Lower leg skin (tissue), 4 donors: ENCODE measurements around the gene FAM9B. TPM values are rescaled to one million over a fixed set of nuclear protein-coding genes. Genes with fewer than 3 reads are reported as not detected.

Experiments
- DNase-seq, 2 donors: peaks; one replicate each; pipeline ENCODE4 v3.0.0-alpha.2; 2019; ENCODE audit warnings: low spot score in 2 of 2
- H3K4me3 ChIP-seq: fragments of 200-600 bp; sonication (generic); 2 replicates; pipeline ENCODE4 v1.5.1; 2017; ENCODE audit warnings: mild to moderate bottlenecking, low read depth; ENCODE audit not compliant: poor library complexity, severe bottlenecking
- CTCF ChIP-seq, 3 donors: fragments of 450-650 bp; IDR thresholded peaks; one replicate each; pipeline ENCODE4 v1.5.1; 2016; ENCODE audit warnings: antibody characterized with exemption in 3 of 3, mild to moderate bottlenecking in 3 of 3, moderate library complexity in 2 of 3
- POLR2A ChIP-seq, 2 donors: fragments of 450-650 bp; IDR thresholded peaks; one replicate each; pipeline ENCODE4 v1.6.1; 2016 to 2017; ENCODE audit warnings: antibody characterized with exemption in 2 of 2, mild to moderate bottlenecking in 1 of 2, moderate library complexity in 1 of 2
- WGBS, 2 donors: methylation state at CpG; one replicate each; pipeline ENCODE4 v1.1.5; 2018; 5-methylcytosine and 5-hydroxymethylcytosine counted together
- intact Hi-C: fragments of 100-400 bp; cut with DNase I; formaldehyde crosslinking; loops from one replicate; pipeline ENCODE4 v1.15.0; 2023; ENCODE audit warnings: low total_unique reads
- total RNA-seq, 4 donors: library from RNA; depleted of rRNA; stranded (reverse); fragments of >200 nt; gene quantifications; one replicate each; pipeline ENCODE4 v1.1.0, GENCODE V29; 2016

FAM9B gene
- total RNA-seq = not detected

GRCh38 chrX:9033989-9034388, at the start of gene FAM9B:
Gene FAM9B, minus strand, starts transcription at chrX:9034127. Its CDS starts 1,141 bp downstream, at chrX:9032986.
- H3K4me3 ChIP-seq = no peak within 1 kb of the TSS
- 77 to 96% methylated on average over 10 to 11 of the region's 11 CpGs for WGBS, 2 donors
- TF ChIP-seq CTCF (IDR thresholded peaks at IDR 0.05) (no peak), POLR2A (IDR thresholded peaks at IDR 0.05) (no peak)
- no peak for DNase-seq
- intact Hi-C loops = loop anchor here (10.0 kb wide), 1 partner anchor 71 kb away; no protein-coding TSS in a partner anchor

DNA sequence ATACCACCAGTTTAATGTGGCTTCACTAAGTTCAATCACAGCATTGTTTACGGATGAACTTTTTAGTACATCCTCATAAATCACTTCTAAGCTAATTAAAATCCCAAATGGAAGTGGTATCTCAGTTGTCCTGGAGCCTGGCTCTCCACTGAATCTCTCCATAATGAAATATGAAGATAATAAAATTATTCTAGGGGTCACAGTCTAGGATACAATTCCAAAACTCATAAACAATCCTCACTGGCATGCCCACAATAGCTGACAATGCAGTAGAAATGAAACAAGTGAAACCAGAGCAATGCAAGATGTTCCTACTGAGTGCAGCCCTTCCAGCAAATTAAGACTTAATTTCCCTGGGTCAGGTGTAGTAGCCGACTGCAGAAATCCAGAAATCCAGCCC, 47.3 kb upstream of the FAM9B start:
- DNase-seq = no peak
- intact Hi-C loops = no loop called here
- TF ChIP-seq CTCF (IDR thresholded peaks at IDR 0.05) (no peak), POLR2A (IDR thresholded peaks at IDR 0.05) (no peak)
- WGBS, 2 donors = 80 to 86% methylated on average over 2 of the region's 2 CpGs
- H3K4me3 ChIP-seq = no peak overlapping the region

DNA sequence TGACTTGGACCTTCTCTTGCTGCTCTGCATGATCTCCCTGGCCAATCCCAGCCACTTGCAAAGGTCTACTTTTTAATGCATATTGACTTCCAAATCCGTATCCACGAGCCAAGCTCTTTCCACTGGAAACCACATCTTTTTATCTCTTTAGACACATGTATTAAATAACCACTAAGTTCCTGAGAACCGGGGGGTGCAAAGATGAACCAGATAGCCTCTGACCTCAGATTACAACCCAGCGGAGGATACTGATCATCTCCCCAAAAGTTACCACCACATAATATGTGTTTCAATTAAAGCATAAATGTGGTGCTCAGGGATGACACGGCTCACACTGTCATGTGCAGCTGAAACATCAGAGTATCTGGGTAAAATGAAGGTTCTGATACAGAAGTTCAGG, 40.4 kb upstream of the FAM9B start:
- intact Hi-C loops = no loop called here
- 76 to 77% methylated on average over 5 of the region's 5 CpGs for WGBS, 2 donors
- TF ChIP-seq CTCF (IDR thresholded peaks at IDR 0.05) = no peak
- no peak for TF ChIP-seq POLR2A (IDR thresholded peaks at IDR 0.05)
- H3K4me3 ChIP-seq = no peak overlapping the region
- DNase-seq = no peak

DNA sequence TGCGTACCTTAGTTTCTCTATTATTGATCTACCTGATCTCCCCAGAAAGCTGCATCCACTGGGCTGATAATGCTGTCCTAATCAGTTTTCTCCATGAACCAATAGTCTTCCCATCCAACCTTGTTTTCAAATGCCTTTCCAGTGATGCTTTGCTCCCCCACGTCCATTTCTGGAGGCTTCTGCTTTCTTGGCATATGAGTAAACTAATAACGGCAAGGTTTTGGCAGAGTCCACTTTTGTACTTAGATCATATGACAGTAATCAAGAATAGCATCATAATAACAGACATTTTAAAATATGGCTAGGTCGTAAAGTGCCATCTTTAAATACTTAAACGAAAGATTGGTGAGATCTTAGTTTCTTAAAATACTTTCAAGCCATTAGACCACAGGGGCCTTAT, 38.4 kb upstream of the FAM9B start:
- 38 to 50% methylated on average over 5 of the region's 5 CpGs for WGBS, 2 donors
- TF ChIP-seq POLR2A (IDR thresholded peaks at IDR 0.05) = no peak
- no peak for TF ChIP-seq CTCF (IDR thresholded peaks at IDR 0.05)
- no peak overlapping the region for H3K4me3 ChIP-seq
- no peak for DNase-seq
- intact Hi-C loops = no loop called here

DNA sequence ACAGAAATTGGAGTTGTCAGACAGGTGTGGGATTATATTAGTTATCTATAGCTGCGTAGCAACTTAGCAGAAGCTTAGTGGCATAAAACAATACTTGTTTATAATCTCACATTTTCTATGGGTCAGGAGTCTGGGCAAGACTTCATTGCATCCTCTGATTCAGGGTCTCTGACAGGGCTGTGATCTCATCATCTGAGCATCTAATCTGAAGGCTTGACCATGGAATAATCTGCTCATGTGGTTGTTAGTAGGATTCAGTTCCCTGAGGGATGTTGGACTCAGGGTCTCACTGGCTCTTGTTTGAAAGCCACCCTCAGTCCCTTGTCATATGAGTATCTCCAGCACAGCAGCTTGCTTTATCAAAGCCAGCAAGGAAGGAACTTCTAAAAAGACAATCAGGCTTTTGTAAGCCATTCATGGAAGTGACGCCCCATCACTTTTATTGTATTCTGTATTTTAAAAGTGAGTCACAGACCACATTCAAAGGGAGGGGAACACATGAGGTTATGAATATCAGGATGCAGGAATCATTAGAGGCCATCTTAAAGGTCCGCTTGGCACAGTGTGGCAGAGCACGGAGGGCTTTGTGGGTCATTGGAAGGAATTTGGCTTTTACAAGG, 37.2 kb upstream of the FAM9B start:
- intact Hi-C loops = no loop called here
- H3K4me3 ChIP-seq = no peak overlapping the region
- WGBS, 2 donors = 71 to 94% methylated on average over 4 of the region's 4 CpGs
- DNase-seq = no peak
- TF ChIP-seq POLR2A (IDR thresholded peaks at IDR 0.05) (no peak), CTCF (IDR thresholded peaks at IDR 0.05) (no peak)

- WGBS, 2 donors = 78 to 79% methylated on average over 5 of the region's 5 CpGs
- intact Hi-C loops = no loop called here
- H3K4me3 ChIP-seq = no peak overlapping the region
- no peak for DNase-seq
- no peak for TF ChIP-seq CTCF (IDR thresholded peaks at IDR 0.05)
- TF ChIP-seq POLR2A (IDR thresholded peaks at IDR 0.05) = no peak
Measured at GRCh38 chrX:9069573-9069972, 35.6 kb upstream of the FAM9B start.
